GM18502 (cell line): ENCODE measurements around the gene PLXNA4.
"Not testable (repeated sequence)": the region's sequence is repeated elsewhere in the genome, so short reads cannot be mapped to it uniquely, and the experiment has no call there.

ENCODE experiments used
- ATAC-seq: cut with Tn5 transposase; IDR thresholded peaks from one replicate; pipeline ENCODE4 v1.9.1; 2021; ENCODE audit warnings: mild to moderate bottlenecking; ENCODE audit not compliant: unreplicated experiment, poor library complexity

PLXNA4 gene

GRCh38 chr7:132177708-132178401, 398.4 kb downstream of the PLXNA4 start:
- no peak for ATAC-seq

- ATAC-seq = no peak
Measured at GRCh38 chr7:132176719-132177118, 399.6 kb downstream of the PLXNA4 start.

DNA sequence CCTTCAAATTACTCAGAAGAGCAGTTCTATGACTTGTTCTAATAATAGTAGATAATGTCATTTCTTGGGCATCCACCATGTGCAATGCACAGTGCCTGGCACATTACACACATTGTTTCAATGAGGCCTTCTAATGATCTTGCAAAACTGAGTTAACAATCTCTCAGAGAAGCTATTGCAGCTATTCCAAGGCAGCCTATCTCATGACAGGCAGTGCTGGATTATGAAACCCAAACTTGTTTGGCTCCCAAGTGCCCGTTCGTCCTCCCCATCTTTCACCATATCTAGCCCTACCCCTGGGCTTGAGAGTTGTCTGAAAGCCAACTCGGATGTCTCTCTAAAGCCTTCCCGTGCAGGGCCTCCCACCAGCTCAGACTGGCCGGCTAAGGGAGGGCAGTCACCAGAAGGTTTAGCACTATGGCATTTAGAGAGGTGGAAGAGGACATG, 405.1 kb downstream of the PLXNA4 start:
- ATAC-seq = no peak

DNA sequence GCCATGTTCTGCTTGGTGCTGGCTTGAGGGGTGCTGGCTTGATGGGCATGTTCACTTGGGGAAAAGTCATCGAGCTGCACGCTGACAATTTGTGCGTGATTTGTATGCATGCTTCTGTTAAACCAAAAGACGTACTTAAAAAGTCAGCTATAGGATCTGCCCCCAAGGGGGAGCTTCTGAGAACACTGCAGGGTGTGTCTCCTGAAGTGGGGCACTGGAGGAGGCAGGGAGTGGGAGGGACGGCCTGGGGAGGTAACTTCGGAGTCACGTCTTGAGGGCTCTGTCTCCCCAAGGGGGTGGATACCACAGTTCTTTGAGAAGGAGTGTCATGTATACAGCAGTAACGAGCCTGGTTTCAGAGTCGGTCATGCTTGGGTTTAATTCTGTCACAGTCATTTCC, 406.5 kb downstream of the PLXNA4 start:
- ATAC-seq = no peak

DNA sequence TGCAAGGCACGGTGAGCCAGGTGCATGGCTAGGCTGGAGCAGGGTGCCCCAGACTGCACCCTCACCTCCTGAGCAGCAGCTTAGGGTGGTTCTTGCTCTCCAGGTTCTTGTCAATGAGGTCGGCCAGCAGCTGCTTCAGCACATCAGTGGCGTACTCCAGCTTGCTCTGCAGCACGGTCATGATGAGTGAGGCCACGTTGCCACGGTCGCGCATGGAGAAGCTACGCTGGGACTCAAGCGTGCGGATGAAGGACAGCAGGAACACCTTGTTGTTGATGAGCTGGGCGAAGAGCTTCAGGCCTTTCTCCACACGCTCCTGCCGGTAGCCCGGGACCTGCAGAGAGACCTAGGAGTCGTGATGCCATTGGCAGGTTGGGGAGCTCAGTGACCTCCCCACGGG, 408.0 kb downstream of the PLXNA4 start:
- ATAC-seq = no peak

- ATAC-seq = not testable (repeated sequence)
Measured at GRCh38 chr7:132165695-132166094, 410.6 kb downstream of the PLXNA4 start.

- no peak for ATAC-seq
Measured at GRCh38 chr7:132164558-132165125, 411.6 kb downstream of the PLXNA4 start.

DNA sequence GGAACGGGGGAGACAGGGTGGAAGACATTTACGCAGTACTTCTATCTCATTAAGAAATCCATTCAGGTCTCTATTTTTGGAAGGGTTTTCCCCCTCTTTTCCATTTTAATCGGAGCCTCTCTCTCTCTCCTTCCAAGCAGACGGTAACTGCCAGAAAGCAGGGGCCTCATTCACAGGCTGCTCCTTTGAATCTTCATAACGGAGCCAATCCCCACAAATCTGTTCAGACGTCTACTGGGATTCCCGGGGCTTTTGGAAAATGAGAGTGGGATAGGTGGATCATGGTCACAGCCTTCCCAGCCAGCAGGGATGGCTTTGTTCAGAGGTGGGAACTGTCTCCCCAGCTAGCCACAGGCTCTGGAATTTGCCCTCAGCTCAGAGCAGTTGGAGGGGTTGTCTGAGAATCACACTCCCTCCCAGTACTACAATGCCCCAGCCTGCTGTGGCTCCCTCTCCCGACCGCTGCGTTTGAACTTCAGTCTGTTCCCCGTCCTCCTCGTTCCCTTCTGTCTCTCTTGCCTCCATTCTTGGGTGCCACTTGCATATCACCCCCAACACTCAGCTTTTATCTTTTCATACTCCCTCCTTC, 413.6 kb downstream of the PLXNA4 start:
- no peak for ATAC-seq

- ATAC-seq = no peak
Measured at GRCh38 chr7:132161976-132162375, 414.3 kb downstream of the PLXNA4 start.

DNA sequence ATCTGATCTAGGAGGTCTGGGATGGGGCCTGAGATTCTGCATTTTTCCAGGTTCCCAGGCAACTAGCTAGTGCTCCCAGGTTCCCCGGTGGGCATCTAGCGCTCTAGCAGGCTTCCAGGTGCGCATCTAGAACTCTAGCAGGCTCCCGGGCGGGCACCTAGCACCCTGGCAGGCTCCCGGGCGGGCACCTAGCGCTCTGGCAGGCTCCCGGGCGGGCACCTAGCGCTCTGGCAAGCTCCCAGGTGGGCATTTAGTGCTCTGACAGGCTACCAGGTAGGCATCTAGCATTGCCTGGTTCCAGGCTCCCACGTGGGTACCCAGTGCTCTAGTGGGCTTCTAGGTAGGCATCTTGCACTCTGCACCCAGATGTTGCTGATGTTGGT, 414.7 kb downstream of the PLXNA4 start:
- no peak for ATAC-seq

DNA sequence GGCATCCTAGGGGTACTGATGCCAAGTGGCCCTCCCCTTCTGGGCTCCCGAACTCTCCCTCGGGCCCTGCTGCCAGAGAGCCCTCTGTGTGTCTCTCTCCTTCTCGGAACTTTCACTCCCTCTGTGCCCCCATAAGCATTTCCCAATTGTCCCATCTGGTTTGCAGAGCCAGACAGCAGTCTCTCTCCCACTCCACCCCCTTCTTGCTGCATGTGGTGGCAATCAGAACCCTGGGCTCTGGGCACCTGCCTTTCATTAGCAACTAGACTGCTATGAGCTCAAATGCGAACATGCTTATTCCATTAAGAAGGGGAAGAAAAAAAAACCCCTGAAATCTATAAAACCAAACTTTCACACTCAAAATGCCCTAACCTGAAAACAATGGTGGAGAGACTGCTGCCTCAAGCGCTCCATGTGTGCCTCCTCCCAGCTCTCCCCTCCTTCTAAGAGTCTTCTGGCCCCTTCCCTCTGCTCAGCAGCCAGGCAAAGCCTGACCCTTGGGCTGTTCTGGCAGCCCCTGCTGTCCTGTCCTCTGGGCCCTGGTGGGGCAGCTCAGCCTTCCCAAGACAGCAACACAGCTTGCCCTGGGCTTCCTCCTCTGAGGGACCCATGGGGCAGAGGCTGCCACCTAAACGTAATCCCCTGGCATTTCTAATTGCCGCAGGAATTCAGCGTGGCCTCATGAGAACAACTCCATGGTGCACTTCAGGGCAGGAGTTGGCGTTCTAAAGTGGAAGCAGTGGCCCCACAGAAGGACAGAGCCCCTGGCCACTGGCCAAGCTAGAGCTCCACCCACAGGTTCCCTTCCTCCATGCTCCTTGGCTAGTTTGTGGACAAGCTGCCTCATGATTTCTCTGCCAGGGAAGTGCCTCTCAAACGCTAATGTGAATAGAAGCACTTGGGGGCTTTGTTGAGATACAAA, 415.4 kb downstream of the PLXNA4 start:
- no peak for ATAC-seq

DNA sequence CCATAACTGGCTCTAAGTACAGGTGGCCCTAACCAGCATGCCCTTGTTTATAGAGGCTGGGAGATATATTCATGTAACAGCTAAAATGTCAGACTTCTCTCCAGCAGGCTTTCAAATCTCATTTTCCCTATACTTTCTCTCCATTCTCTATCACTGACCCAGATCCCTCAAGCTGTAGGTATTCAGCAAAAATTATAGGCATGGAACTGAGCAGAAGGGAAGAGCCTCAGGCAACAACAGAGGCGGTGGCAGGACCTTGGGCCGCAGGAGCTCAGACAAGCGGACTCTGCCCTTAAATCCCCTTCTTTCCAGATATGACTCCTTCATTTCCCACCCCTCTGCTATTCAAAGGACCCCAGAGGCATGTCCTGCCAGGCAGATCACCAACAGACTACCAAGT, 417.4 kb downstream of the PLXNA4 start:
- no peak for ATAC-seq

DNA sequence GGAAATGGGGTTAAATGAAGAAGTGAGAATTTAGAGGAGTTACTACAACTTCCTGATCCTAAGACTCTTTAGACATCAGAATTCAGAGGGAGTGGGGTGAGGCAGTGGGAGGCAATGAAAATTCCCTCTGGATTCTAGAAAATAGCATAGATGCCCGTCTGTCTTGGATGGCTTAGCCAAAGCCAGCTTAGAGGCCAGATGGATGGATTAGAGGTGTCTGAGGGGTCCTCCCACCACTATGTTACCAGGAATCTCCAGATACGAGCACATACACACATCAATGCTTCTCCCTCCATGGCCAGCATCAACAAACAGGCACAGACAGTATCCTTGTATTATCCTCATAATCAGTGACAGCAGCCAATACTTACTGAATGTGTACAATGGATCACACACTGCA, 418.1 kb downstream of the PLXNA4 start:
- ATAC-seq = no peak

DNA sequence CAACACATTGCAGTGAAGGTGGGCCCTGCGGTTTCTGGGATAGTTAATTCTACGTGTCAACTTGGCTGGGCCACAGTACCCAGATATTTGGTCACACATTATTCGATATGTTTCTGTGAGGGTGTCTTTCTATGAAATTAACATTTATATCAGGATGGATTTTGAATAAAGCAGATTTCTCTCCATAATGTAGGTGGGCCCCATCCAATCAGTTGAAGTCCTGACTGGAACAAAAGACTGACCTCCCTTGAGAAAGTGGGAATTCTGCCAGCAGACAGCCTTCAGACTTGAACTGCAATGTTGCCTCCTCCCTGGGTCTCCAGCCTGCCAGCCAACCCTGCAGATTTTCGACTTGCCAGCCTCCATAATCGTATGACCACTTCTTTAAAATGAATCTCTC, 420.6 kb downstream of the PLXNA4 start:
- no peak for ATAC-seq

- no peak for ATAC-seq
Measured at GRCh38 chr7:132154695-132155471, 421.4 kb downstream of the PLXNA4 start.

GRCh38 chr7:132154248-132154647, 422.0 kb downstream of the PLXNA4 start:
- no peak for ATAC-seq

DNA sequence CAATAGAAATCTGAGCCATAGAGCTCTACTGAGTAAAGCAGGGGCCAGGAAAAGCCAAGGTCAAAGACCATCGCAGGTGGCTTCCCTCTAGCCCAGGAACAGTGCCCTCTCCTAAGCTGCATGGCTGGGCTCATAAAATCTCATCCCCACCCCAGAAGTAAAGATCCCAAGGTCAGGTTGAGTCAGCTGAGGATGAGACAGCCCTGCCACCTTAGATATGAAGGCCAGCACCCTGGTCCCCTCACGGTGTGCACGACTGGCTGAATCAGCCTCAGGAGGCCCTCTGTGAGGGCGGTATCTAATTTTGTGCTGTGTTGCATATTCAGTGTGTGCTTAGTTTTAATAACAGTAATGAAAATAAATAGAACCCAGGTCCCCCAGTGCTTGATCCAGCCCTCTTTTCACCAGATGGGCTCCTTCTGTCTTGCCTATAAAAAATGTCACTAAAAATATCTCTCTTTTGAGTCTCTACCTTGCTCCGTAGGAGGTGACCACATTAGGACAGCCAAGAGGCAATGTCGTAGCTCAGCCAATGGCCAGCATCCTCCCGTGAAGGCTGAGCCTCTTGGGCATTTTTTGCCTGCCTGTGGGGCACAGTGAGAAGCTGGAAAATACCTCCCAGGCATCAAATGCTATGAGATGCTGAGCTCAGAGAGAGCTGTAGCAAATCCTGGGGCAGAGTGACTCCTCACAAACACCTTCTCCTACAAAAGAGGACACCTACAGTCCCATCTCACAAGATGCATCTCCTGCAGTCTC, 424.0 kb downstream of the PLXNA4 start:
- ATAC-seq = no peak

- ATAC-seq = no peak
Measured at GRCh38 chr7:132150711-132151110, 425.6 kb downstream of the PLXNA4 start.
